ENCODE results near the gene ATL1. TPM values are rescaled to one million over a fixed set of nuclear protein-coding genes. Genes with fewer than 3 reads are reported as not detected.
"Not testable (repeated sequence)": the region's sequence is repeated elsewhere in the genome, so short reads cannot be mapped to it uniquely, and the experiment has no call there.

The ATL1 gene
- polyA plus RNA-seq, 6 donors from 2014 or later, result 2.1 to 7.1 (median 5.2) TPM

DNA sequence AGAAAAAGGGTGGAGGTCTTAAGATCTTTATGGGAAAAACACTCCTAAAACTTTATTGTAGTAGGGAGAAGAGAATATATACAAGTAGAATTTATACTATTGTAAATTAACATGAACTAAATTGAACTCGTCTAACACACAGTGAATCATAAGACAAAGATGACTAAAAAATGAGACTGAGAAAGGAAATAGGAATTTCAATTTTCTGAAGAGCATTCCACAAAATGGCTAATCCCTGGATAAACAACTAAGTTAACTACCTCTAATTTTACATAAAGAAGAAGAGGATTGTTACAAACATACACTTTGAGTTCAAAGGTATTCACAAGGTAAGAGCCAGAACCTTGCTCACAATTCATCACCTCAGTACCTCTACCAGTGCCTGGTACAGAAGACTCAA is 29.6 kb upstream of the ATL1 start:
- Mint-ChIP-seq H3K36me3 (no peaks in the 10 kb centered on the region), H3K4me1 (peaks cover 35 to 58% (median 52%) of the 10 kb centered on the region in 3 donors), H3K4me3 (peak overlapping the region; percentile 19 to 97 (median 84)), H3K9me3 (no peaks in the 10 kb centered on the region), H3K27me3 (no peaks in the 10 kb centered on the region), H3K27ac (peak overlapping the region in 3 of 6 donors; percentile 29 to 78 (median 56))
- no peak for DNase-seq
- no peak for ATAC-seq (ENCODE audit: low read depth in 2 of 2)

DNA sequence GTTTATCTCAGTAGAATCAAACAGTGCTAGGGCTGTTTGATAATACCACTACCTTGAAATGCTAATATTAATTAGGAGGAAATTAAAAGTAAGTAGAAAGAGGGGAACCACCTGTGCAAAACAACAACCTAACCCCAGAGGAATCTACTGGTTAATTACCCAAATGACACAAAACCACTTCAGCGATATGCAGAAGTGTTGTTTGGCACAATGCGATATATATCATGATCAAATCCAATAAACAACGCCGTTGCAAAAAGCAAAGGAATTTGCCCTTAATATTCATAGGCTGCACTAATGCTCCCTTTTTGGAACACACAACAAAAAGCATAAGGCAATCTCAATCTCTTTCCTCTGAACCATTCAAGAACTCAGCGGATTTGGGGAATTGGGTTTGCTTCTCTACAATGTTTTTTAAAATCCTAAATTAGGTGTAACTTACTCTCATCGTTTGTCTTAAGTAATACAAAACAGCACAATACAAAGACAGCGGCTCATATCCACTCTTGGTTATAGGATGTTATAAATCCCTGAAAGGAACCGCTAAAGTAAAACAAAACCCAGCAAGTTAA is 29.1 kb upstream of the ATL1 start:
- no peak for DNase-seq
- Mint-ChIP-seq H3K27me3 (no peaks in the 10 kb centered on the region), H3K9me3 (no peaks in the 10 kb centered on the region), H3K4me3 (peak overlapping the region; percentile 76 to 97 (median 92)), H3K36me3 (no peaks in the 10 kb centered on the region), H3K4me1 (peaks cover 34 to 58% (median 49%) of the 10 kb centered on the region in 3 donors), H3K27ac (peak overlapping the region in 5 of 6 donors; percentile 20 to 94 (median 89))
- no peak for ATAC-seq (ENCODE audit: low read depth in 2 of 2)

DNA sequence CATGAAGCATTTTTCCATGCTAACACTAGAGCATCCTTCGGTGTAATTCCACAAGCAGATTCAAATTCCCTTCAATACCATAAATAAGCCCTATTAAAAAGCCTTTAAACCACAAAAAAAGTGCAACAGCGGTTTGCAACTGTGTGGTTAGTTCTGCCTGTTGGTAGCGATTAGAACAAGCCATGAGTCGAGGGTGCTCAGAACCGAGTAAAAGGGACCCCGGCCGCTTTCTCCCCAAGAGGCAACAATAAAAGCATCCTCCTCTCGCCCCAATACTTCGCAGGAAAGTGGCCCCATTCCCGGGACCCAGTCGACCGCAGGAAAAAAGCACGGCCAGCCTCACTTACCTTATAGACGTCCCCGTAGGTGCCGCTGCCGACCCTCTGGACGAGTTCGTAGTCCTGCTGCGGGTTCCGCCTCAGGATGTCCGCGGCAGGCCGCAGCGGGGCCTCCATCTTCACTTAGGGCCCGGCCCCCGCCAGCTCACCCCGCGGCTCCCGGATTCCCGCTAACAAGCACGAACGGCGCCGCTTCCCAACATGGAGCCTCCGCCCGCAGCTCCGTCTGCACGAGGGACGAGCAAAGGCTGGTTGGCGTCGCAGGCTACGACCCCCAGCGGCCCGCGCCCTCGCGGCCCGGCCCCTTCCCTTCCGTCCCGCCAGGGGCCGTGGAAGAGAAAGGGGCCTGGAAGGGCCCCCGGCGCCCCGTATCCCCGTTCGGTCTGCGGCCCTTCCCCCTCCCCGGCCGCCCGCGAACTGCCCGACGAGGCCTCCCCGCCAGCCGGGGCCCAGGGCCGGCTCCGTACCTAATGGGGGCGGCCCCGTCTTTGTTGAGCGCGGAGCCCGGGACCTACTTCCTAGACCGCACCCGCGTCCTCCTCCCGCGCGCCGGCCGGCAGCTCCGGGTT is 28.1 kb upstream of the ATL1 start:
- Mint-ChIP-seq H3K36me3 (no peaks in the 10 kb centered on the region), H3K9me3 (peaks cover 0 to 5% (median 0%) of the 10 kb centered on the region in 7 donors), H3K27ac (peak overlapping the region; percentile 89 to 98 (median 95)), H3K4me3 (peak overlapping the region; percentile 76 to 97 (median 92)), H3K27me3 (no peaks in the 10 kb centered on the region), H3K4me1 (peaks cover 30 to 50% (median 41%) of the 10 kb centered on the region in 3 donors)
- peak in 1 of 2 donors; percentile 0 for ATAC-seq (ENCODE audit: low read depth in 2 of 2)
- peak; percentile 28 for DNase-seq

DNA sequence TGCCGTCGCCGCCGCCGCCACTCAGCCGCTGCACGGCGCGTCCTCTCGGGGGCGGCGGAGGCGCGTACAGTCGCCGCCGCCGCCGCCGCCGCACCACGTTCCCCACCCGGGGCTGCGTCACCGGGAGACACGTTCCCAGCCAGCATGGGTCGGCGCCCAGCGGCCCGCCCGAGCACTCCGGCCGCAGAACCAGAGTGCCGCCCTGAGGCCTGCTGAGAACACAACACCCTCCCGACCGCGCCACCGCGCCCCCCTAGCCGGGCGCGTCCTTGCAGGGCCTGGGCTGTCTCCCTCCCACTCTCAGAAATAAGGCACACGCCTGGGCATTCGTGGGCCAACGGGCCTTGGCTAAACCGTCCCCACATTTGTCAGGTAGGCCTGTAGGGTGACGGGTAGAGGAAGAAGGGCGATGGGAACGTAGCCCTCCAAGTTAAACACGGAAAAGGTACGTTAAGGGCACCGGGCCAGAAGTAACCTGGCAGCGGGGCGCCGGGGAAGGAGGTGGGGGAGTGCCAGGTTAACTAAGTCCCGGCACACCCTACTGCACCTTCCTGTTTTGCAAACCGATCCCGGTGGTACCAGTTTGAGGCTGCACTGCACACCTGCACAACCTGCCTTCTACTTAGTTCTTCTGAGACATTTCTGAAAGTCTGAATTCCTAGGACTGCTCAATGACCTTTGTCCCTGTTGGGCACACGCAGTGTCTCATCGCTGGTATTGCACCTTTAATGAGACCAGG is 27.3 kb upstream of the ATL1 start, which contains the start of gene MAP4K5:
Gene MAP4K5, minus strand, starts transcription at position 68 of the 739 bp plus-strand sequence. CDS start 520 bp downstream, outside the sequence.
- Mint-ChIP-seq H3K27ac (peak within 1 kb of the TSS; percentile 90 to 99 (median 96)), H3K36me3 (no peaks in the 10 kb centered on the region), H3K4me3 (peak within 1 kb of the TSS; percentile 76 to 97 (median 92)), H3K27me3 (no peaks in the 10 kb centered on the region), H3K9me3 (peaks cover 0 to 7% (median 1%) of the 10 kb centered on the region in 7 donors), H3K4me1 (peaks cover 30 to 50% (median 41%) of the 10 kb centered on the region in 3 donors)
- DNase-seq (peak; percentile 91), ATAC-seq (ENCODE audit: low read depth in 2 of 2) (peak; percentile 84 to 88)

DNA sequence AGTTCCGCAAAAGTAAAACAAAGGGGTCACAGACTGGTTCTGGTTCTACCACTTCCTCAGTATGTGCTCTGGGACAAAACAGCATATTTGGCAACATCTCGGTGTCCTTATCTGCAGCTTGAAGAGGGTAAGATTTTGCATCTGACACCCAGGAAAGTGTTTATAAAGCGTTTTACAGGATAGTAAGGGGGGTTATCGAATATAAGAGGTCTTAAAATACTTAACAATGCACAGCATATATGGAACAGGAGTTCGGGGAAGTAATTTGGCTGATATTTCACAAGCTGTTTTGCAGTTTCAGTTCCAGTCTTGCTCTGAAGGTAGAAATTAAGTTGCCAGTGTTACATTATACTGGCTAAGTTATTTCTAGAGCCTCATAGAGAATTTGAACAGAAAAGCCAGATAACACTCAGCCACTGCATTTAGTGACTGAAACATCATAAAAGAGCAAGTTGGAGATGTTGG is 26.7 kb upstream of the ATL1 start:
- ATAC-seq (ENCODE audit: low read depth in 2 of 2) (peak in 1 of 2 donors; percentile 4), DNase-seq (no peak)
- peak overlapping the region; percentile 76 to 97 (median 90) for H3K4me3 Mint-ChIP-seq
- peaks cover 26 to 47% (median 36%) of the 10 kb centered on the region in 3 donors for H3K4me1 Mint-ChIP-seq
- no peaks in the 10 kb centered on the region for H3K36me3 Mint-ChIP-seq
- peak overlapping the region; percentile 0 to 99 (median 92) for H3K27ac Mint-ChIP-seq
- no peaks in the 10 kb centered on the region for H3K27me3 Mint-ChIP-seq
- H3K9me3 Mint-ChIP-seq, result peaks cover 0 to 12% (median 5%) of the 10 kb centered on the region in 7 donors

DNA sequence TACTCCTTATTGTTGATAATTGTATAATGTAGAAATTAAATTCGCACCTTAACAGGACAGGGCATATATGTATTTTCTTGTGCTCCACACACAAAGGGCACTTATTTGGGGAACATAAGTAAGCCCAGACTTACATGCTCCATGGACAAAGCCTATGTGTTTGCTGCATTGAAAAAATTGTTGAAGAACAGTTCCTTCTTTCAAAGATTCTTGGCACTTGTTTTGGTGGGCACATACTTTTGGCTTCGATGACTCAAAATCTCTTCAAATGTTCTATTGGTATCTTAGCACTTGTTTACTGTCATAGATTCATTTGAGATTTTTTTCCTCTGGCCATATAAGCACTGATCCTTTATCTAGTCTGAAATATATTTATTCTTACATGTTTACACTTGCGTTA is 26.1 kb upstream of the ATL1 start:
- Mint-ChIP-seq H3K4me1 (peaks cover 26 to 44% (median 36%) of the 10 kb centered on the region in 3 donors), H3K27me3 (no peaks in the 10 kb centered on the region), H3K9me3 (peaks cover 0 to 12% (median 5%) of the 10 kb centered on the region in 7 donors), H3K36me3 (no peaks in the 10 kb centered on the region), H3K4me3 (peak overlapping the region in 2 of 8 donors; percentile 34 to 97), H3K27ac (peak overlapping the region in 2 of 6 donors; percentile 52 to 99)
- ATAC-seq (ENCODE audit: low read depth in 2 of 2) (no peak), DNase-seq (no peak)

DNA sequence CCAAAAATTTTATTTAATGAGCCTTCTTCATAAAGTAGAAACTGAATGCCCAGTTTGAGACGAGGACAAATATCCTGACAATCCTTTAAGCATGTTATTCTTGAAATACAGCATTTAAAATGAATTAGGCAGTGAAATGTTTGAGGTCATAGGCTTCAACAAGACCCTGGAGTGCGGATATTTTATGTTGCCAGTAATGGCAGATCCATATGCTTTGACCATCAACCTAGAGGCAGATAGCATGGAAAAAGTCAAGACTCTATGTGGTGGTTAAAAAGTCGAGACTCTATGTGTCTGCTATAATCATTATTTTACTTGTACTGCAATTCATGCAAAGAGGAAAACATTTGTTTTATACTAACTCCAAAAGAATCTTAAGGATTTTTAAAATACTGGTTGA is 25.5 kb upstream of the ATL1 start:
- Mint-ChIP-seq H3K27me3 (no peaks in the 10 kb centered on the region), H3K36me3 (no peaks in the 10 kb centered on the region), H3K27ac (no peak overlapping the region), H3K9me3 (peaks cover 0 to 12% (median 5%) of the 10 kb centered on the region in 7 donors), H3K4me3 (no peak overlapping the region), H3K4me1 (peaks cover 23 to 38% (median 35%) of the 10 kb centered on the region in 3 donors)
- DNase-seq, result no peak
- no peak for ATAC-seq (ENCODE audit: low read depth in 2 of 2)

DNA sequence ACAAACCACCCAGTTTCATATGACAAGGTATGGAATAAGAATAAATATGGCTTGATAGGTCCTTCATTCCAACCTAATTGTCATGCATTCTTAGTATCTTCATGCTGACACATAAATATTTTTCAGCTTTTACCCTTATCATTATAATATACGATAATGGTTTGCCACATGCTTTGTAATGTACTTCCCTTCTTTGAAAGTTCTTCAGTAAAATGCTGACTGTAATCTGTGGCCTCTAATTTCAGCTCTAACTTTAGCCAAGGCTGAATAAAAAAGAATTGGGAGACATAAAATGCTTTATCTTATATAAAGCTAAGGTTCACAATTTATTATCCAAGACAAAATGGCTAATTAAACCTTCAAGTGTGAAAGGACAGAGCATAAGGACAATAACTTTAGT is 24.9 kb upstream of the ATL1 start:
- Mint-ChIP-seq H3K9me3 (peaks cover 0 to 12% (median 5%) of the 10 kb centered on the region in 7 donors), H3K27me3 (no peaks in the 10 kb centered on the region), H3K4me3 (peak overlapping the region in 1 of 8 donors; percentile 39), H3K4me1 (peaks cover 18 to 34% (median 32%) of the 10 kb centered on the region in 3 donors), H3K27ac (no peak overlapping the region), H3K36me3 (no peaks in the 10 kb centered on the region)
- DNase-seq, result no peak
- no peak for ATAC-seq (ENCODE audit: low read depth in 2 of 2)

DNA sequence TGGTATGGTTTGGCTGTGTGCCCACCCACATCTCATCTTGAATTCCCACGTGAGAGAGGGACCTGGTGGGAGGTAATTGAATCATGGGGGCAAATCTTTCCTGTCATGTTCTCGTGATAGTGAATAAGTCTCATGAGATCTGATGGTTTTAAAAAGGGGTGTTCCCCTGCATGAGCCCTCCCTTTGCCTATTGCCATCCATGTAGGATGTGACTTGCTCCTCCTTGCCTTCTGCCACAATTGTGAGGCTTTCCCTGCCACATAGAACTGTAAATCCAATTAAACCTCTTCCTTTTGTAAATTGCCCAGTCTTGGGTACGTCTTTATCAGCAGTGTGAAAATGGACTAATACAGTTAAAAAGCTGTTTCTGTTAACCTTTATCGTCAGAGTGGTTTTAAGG is 21.9 kb upstream of the ATL1 start:
- not testable (repeated sequence) for H3K4me3 Mint-ChIP-seq; H3K27me3 Mint-ChIP-seq; DNase-seq; ATAC-seq (ENCODE audit: low read depth in 2 of 2); H3K36me3 Mint-ChIP-seq
- H3K9me3 Mint-ChIP-seq, result peaks cover 0 to 12% (median 5%) of the 10 kb centered on the region in 7 donors
- H3K27ac Mint-ChIP-seq, result peak overlapping the region in 1 of 6 donors; percentile 43
- H3K4me1 Mint-ChIP-seq, result peaks cover 4 to 14% (median 12%) of the 10 kb centered on the region in 3 donors

DNA sequence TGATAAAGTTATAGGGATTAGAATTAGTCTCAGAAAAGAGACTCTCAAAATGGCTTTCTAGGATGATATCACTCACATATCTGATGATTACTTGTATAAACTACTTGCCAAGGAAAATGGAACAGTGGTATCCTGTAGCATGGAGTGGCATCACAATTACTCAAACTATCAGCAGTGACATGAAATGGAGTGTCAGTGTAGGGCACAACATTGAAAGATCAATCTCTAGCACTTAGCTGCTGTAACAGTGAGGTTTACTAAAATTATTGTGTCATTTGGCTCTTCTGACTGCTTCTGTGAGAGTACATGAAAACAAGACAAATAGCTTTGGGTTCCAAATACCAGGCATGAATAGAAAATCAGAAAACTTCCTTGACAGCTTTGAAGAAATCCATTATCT is 20.9 kb upstream of the ATL1 start:
- no peak overlapping the region for H3K27ac Mint-ChIP-seq
- no peak overlapping the region for H3K4me3 Mint-ChIP-seq
- no peaks in the 10 kb centered on the region for H3K27me3 Mint-ChIP-seq
- ATAC-seq (ENCODE audit: low read depth in 2 of 2) (no peak), DNase-seq (no peak)
- peaks cover 0 to 12% (median 5%) of the 10 kb centered on the region in 7 donors for H3K9me3 Mint-ChIP-seq
- H3K4me1 Mint-ChIP-seq, result peaks cover 0 to 10% (median 5%) of the 10 kb centered on the region in 3 donors
- H3K36me3 Mint-ChIP-seq, result no peaks in the 10 kb centered on the region

DNA sequence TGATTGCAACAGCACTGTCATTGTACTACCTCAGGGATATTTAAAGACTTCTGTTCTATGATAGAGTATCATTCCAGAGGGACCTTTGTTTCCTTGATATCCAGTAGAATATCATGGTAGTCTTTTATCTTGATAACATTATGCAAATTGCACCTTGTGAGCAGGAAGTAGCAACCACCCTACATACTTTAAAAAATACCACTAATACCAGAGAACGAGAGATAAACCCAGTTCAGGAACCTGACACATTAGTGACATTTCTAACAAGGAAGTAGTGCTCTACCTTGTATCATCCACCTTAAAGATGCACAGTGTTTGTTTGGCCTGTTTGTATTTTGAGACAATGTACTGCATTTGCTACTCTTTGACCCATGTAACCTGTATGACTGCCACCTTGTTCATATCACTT is 18.8 kb upstream of the ATL1 start:
- no peaks in the 10 kb centered on the region for H3K27me3 Mint-ChIP-seq
- peaks cover 0 to 12% (median 5%) of the 10 kb centered on the region in 7 donors for H3K9me3 Mint-ChIP-seq
- H3K4me3 Mint-ChIP-seq, result no peak overlapping the region
- no peaks in the 10 kb centered on the region for H3K36me3 Mint-ChIP-seq
- DNase-seq (no peak), ATAC-seq (ENCODE audit: low read depth in 2 of 2) (no peak)
- H3K4me1 Mint-ChIP-seq, result peaks cover 0 to 10% (median 4%) of the 10 kb centered on the region in 3 donors
- peak overlapping the region in 1 of 6 donors; percentile 39 for H3K27ac Mint-ChIP-seq

DNA sequence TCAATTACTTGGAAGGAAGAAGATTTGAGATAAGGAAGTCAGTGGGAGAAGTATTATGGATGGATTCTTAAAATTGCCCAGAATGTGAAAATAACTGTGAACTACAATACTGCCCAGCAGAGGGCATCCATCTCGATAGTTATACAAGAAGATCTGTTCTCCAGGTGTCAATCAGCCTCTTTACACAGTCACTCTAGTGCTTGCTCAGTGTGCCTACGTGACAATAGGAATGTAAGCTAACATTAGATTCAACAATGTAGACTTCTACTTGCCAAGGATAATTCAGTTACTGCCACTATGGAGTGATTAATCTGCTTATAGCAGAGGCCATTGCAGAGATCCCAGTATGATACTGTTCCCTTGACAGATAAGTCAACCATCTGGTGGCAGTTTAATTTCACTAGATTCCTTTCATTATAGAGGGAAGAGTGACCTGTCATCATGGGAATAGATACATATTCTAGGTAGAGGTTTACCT is 17.0 kb upstream of the ATL1 start:
- Mint-ChIP-seq H3K9me3 (peaks cover 0 to 4% (median 2%) of the 10 kb centered on the region in 7 donors), H3K36me3 (no peaks in the 10 kb centered on the region), H3K4me3 (no peak overlapping the region), H3K27ac (no peak overlapping the region), H3K4me1 (peaks cover 0 to 10% (median 2%) of the 10 kb centered on the region in 3 donors), H3K27me3 (no peaks in the 10 kb centered on the region)
- ATAC-seq (ENCODE audit: low read depth in 2 of 2), result peak; percentile 70 to 71
- DNase-seq, result peak; percentile 33

Data from naive B cell (primary cell).